Activated CD4-positive, alpha-beta T cell treated with anti-CD3 and anti-CD28 coated beads, Interleukin-2, amount 10 ng/mL, durations not matched to agents 7 days and 5 days (primary cell): ENCODE measurements around the gene FKBP10. TPM values are rescaled to one million over a fixed set of nuclear protein-coding genes. Genes with fewer than 3 reads are reported as not detected.

Experiments
- CTCF ChIA-PET: fragments of 350-600 bp; sonication (Branson Sonifier 250); formaldehyde crosslinking; loops from one replicate; lab custom pipeline; 2021; ENCODE audit warnings: antibody characterized with exemption; lab: Charles Lee
- POLR2A ChIA-PET: fragments of 350-600 bp; sonication (Branson Sonifier 250); formaldehyde crosslinking; loops from one replicate; lab custom pipeline; 2021; ENCODE audit warnings: antibody characterized with exemption; lab: Charles Lee
- DNase-seq: peaks from one replicate; pipeline ENCODE4 v3.0.0-alpha.2; 2020
- H3K27ac Mint-ChIP-seq: one replicate; pipeline ENCODE4 v1.8.0; 2021; ENCODE audit warnings: mild to moderate bottlenecking, moderate library complexity, mixed read lengths
- H3K27me3 Mint-ChIP-seq: one replicate; pipeline ENCODE4 v1.8.0; 2021; ENCODE audit warnings: mixed read lengths
- H3K36me3 Mint-ChIP-seq: one replicate; pipeline ENCODE4 v1.8.0; 2021; ENCODE audit warnings: low read depth, mixed read lengths
- H3K4me1 Mint-ChIP-seq: one replicate; pipeline ENCODE4 v1.8.0; 2021; ENCODE audit warnings: mixed read lengths
- H3K4me3 Mint-ChIP-seq: one replicate; pipeline ENCODE4 v1.8.0; 2021; ENCODE audit warnings: mild to moderate bottlenecking, moderate library complexity, mixed read lengths
- H3K9me3 Mint-ChIP-seq: one replicate; pipeline ENCODE4 v1.8.0; 2021; ENCODE audit warnings: mixed read lengths
- total RNA-seq, 2 experiments: library from RNA; stranded (reverse); gene quantifications; one replicate each; pipeline ENCODE4 v1.2.3, GENCODE V29; 2021

FKBP10 gene, protein sequence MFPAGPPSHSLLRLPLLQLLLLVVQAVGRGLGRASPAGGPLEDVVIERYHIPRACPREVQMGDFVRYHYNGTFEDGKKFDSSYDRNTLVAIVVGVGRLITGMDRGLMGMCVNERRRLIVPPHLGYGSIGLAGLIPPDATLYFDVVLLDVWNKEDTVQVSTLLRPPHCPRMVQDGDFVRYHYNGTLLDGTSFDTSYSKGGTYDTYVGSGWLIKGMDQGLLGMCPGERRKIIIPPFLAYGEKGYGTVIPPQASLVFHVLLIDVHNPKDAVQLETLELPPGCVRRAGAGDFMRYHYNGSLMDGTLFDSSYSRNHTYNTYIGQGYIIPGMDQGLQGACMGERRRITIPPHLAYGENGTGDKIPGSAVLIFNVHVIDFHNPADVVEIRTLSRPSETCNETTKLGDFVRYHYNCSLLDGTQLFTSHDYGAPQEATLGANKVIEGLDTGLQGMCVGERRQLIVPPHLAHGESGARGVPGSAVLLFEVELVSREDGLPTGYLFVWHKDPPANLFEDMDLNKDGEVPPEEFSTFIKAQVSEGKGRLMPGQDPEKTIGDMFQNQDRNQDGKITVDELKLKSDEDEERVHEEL
- total RNA-seq: under 1 TPM in 1 of 2 experiments, not detected in 1; 0.44 TPM

DNA sequence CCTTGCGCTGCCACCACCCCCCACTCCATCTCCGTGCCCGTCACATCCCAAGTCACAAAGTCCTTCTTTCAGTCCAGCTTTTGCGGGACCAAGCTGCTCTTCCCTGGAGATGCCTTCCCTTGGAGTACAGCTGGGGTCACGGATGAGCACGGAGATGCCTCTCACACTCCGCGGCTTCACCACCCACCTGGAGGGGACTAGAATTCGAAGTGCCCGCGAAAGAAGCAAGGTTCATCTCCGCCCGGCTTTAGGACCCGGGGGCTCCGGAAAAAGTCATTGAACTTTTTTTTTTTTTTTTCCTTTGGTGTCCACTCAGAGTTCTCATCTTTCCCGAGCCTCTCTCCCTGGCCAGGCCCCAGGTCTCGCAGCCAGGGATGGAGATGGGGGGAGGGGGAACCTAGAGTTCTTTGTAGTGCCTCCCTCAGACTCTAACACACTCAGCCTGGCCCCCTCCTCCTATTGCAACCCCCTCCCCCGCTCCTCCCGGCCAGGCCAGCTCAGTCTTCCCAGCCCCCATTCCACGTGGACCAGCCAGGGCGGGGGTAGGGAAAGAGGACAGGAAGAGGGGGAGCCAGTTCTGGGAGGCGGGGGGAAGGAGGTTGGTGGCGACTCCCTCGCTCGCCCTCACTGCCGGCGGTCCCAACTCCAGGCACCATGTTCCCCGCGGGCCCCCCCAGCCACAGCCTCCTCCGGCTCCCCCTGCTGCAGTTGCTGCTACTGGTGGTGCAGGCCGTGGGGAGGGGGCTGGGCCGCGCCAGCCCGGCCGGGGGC is at the start of gene FKBP10:
Gene FKBP10, plus strand, starts transcription at position 624 of the 771 bp plus-strand sequence. Its CDS starts 31 bp downstream, at position 655.
- Mint-ChIP-seq H3K4me3 (peak within 1 kb of the TSS; percentile 78), H3K9me3 (no peaks in the 10 kb centered on the region), H3K4me1 (peaks cover 12% of the 10 kb centered on the region), H3K36me3 (no peaks in the 10 kb centered on the region), H3K27ac (peak within 1 kb of the TSS; percentile 82), H3K27me3 (peaks cover 18% of the 10 kb centered on the region)
- peak; percentile 31 for DNase-seq
- ChIA-PET CTCF (interaction anchor here (0.6 to 1.8 kb wide), 8 partner anchors 10 to 525 kb away, joined by 3 to 7 read pairs (median 4); no protein-coding TSS in a partner anchor), POLR2A (no interaction called here)

GRCh38 chr17:41763327-41763726 is 49.5 kb upstream of the FKBP10 start:
- POLR2A ChIA-PET: no interaction called here
- Mint-ChIP-seq H3K36me3 (no peaks in the 10 kb centered on the region), H3K4me3 (no peak overlapping the region), H3K4me1 (no peaks in the 10 kb centered on the region), H3K9me3 (no peaks in the 10 kb centered on the region), H3K27me3 (no peaks in the 10 kb centered on the region), H3K27ac (no peak overlapping the region)
- CTCF ChIA-PET: interaction anchor here (0.9 kb wide), 1 partner anchor 85 kb away, joined by 3 read pairs; no protein-coding TSS in a partner anchor
- no peak for DNase-seq

GRCh38 chr17:41766135-41766534 is 46.7 kb upstream of the FKBP10 start:
- DNase-seq: no peak
- Mint-ChIP-seq H3K9me3 (no peaks in the 10 kb centered on the region), H3K27me3 (no peaks in the 10 kb centered on the region), H3K4me3 (no peak overlapping the region), H3K27ac (no peak overlapping the region), H3K4me1 (no peaks in the 10 kb centered on the region), H3K36me3 (no peaks in the 10 kb centered on the region)
- POLR2A ChIA-PET: no interaction called here
- CTCF ChIA-PET: no interaction called here

DNA sequence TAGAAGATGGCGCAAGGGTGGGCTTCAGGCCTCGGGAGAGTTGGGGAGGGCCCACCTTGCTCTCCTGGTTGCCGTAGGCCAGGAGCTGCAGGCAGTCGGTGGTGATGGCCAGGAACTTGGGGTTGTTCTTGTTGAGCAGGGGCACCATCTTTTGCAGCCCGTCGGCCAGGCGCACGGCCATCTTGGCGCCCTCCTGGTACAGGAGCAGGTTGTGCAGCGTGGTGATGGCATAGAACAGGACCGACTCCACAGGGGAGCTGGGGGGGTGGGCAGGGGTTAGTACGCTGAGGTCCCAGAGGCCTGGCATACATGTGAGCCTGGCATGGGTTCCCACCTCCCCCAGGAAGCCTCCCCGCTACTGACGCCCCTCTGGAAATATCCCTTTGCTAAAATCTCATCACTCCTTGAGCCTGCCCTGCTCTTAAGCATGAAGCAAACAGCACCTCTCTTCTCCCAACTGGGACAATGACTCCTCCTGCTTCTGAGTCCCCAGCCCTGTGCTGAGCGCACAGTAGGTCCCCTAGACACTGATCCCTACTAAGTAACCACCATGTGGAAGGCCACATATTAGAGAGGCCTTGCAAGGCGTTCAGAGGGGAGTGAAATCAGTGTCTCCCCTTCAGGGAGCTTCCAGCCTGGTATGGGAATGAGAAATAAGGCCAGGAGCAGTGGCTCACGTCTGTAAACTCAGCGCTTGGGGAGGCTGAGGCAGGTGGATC is 45.3 kb upstream of the FKBP10 start:
- DNase-seq: no peak
- CTCF ChIA-PET: no interaction called here
- H3K27ac Mint-ChIP-seq: no peak overlapping the region
- H3K4me3 Mint-ChIP-seq: no peak overlapping the region
- no peaks in the 10 kb centered on the region for H3K36me3 Mint-ChIP-seq
- H3K27me3 Mint-ChIP-seq: no peaks in the 10 kb centered on the region
- POLR2A ChIA-PET: no interaction called here
- no peaks in the 10 kb centered on the region for H3K9me3 Mint-ChIP-seq
- no peaks in the 10 kb centered on the region for H3K4me1 Mint-ChIP-seq

DNA sequence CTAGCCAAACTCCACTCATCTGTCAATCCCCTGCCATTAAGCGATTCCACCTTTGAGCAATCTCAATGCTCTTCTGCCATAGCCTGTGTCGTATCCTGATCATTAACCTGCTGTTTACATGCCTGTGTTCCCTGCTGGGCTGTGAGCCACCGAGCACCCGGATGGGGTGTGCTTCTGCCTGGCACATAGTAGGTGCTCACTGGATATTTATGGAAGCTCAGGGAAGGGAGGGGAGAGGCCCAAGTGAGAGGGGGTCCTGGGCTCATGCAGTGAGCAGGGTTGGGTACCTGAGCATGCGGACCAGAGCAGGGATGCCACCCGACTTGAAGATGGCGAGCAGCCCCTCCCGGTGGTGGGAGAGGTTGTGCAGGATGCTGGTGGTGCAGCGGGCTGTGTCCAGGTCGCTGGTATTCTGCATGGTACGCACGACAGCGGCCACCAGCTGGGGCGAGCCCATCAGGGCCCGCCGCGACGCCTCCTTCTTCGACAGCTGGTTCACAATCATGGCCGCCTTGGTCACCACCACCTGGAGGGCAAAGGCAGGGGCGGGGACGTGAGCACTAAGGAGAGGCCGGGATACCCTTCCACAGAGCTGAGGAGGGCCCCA is 44.0 kb upstream of the FKBP10 start:
- H3K4me1 Mint-ChIP-seq: no peaks in the 10 kb centered on the region
- no peaks in the 10 kb centered on the region for H3K9me3 Mint-ChIP-seq
- ChIA-PET CTCF (interaction anchor here (0.6 kb wide), 1 partner anchor 69 kb away, joined by 3 read pairs; no protein-coding TSS in a partner anchor), POLR2A (no interaction called here)
- no peak overlapping the region for H3K27ac Mint-ChIP-seq
- no peaks in the 10 kb centered on the region for H3K36me3 Mint-ChIP-seq
- H3K4me3 Mint-ChIP-seq: no peak overlapping the region
- DNase-seq: no peak
- H3K27me3 Mint-ChIP-seq: no peaks in the 10 kb centered on the region

DNA sequence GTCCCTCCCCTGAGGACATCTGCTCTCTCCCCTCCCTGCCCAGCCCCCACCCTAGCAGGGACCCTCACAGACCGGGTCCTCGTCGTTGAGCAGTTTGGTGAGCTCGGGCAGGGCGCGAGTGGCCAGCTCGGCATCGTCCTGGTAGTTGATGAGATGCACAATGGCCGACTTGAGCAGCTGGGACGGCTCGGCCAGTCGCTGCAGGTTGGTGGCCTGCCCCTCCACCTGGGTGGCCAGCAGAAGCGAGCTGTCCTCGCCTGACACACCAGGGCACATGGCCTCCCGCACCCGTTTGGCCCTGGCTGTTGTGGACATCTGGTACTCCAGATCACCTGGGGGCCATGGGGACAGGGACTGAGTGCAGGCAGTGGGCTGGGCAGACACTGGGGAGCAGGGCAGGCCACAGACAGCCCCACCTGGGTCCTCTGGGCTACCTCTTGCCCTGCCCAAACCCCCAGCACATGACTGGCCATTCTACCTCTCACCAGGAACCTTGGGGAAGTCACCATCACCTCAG is 43.4 kb upstream of the FKBP10 start:
- Mint-ChIP-seq H3K36me3 (no peaks in the 10 kb centered on the region), H3K4me1 (no peaks in the 10 kb centered on the region), H3K4me3 (no peak overlapping the region), H3K27ac (no peak overlapping the region), H3K27me3 (no peaks in the 10 kb centered on the region), H3K9me3 (no peaks in the 10 kb centered on the region)
- no peak for DNase-seq
- CTCF ChIA-PET: no interaction called here
- POLR2A ChIA-PET: no interaction called here

GRCh38 chr17:41769985-41770384 is 42.8 kb upstream of the FKBP10 start:
- ChIA-PET POLR2A (no interaction called here), CTCF (interaction anchor here (0.7 to 0.8 kb wide), 2 partner anchors 17 to 32 kb away, joined by 3 read pairs; partner anchors contain the start of gene JUP)
- H3K27me3 Mint-ChIP-seq: no peaks in the 10 kb centered on the region
- no peak for DNase-seq
- H3K4me1 Mint-ChIP-seq: no peaks in the 10 kb centered on the region
- no peaks in the 10 kb centered on the region for H3K9me3 Mint-ChIP-seq
- H3K4me3 Mint-ChIP-seq: no peak overlapping the region
- H3K27ac Mint-ChIP-seq: no peak overlapping the region
- no peaks in the 10 kb centered on the region for H3K36me3 Mint-ChIP-seq

DNA sequence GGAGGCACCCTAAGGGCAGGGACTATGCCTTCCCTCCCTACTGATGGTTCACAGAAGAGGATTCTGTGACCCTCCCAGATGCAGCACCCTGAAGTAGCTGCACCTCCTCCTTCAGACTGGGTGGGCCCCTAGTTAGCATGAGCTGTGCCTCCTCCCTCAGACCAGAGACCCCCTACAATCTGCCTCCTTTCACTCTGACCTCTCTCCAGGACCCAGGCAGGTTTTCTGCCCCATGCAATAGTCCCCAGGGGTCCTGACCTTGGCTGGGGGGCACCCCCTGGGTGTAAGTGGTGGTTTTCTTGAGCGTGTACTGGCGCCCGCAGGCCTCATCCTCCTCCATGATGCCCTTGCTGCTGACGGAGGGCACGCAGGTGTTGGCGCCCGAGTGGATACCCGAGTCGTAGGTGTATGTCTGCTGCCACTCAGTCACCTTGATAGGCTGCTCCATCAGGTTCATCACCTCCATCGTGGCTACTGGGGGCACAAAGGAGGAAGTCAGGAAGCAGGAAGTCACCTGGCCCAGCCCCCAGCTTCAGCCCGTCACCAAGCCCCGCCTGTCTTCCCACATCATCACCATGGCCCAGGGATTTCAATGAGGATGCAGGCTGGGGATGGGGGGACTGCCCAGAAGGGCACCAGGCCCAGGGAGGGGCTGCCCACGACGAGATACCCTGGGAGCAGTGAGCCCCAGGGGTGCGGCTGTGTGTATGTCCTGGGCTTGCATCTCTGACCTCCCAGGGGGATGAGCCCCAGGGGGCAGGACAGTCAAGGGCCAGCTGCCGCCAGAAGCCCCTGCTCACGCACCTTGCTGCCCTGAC is 41.2 kb upstream of the FKBP10 start:
- H3K36me3 Mint-ChIP-seq: no peaks in the 10 kb centered on the region
- H3K4me1 Mint-ChIP-seq: no peaks in the 10 kb centered on the region
- CTCF ChIA-PET: interaction anchor here (1.1 kb wide), 1 partner anchor 27 kb away, joined by 4 read pairs; no protein-coding TSS in a partner anchor
- no peak for DNase-seq
- POLR2A ChIA-PET: no interaction called here
- no peak overlapping the region for H3K4me3 Mint-ChIP-seq
- no peaks in the 10 kb centered on the region for H3K27me3 Mint-ChIP-seq
- H3K27ac Mint-ChIP-seq: no peak overlapping the region
- H3K9me3 Mint-ChIP-seq: no peaks in the 10 kb centered on the region

GRCh38 chr17:41772218-41772585 is 40.6 kb upstream of the FKBP10 start:
- Mint-ChIP-seq H3K36me3 (no peaks in the 10 kb centered on the region), H3K4me1 (no peaks in the 10 kb centered on the region), H3K9me3 (no peaks in the 10 kb centered on the region), H3K27me3 (no peaks in the 10 kb centered on the region), H3K27ac (no peak overlapping the region), H3K4me3 (no peak overlapping the region)
- ChIA-PET POLR2A (no interaction called here), CTCF (interaction anchor here (1.1 kb wide), 1 partner anchor 28 kb away, joined by 4 read pairs; no protein-coding TSS in a partner anchor)
- no peak for DNase-seq

- CTCF ChIA-PET: interaction anchor here (1.1 kb wide), 1 partner anchor 13 kb away, joined by 6 read pairs; the partner anchor contains the start of gene JUP
Observed at GRCh38 chr17:41772586-41773189, 40.1 kb upstream of the FKBP10 start.

DNA sequence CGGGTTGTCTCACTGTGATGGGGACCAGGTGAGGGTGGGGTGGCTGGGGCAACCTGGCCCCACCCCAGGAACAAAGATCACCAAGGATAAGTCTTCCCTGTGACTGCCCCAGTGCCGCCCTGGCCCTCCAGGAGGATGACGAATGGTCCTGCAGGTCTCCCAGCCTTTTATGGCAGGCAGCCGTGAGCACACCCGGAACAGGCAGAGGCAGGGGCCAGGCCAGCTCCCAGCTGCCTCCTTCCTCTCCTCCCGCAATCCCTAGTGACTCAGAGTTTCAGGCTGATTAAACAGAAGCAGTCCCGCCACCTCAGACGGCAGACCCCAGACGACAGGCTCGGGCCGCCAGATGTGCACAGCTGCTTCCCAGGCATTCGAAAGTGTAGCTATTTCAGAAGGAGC is 39.6 kb upstream of the FKBP10 start:
- Mint-ChIP-seq H3K4me1 (no peaks in the 10 kb centered on the region), H3K27me3 (no peaks in the 10 kb centered on the region), H3K36me3 (no peaks in the 10 kb centered on the region), H3K27ac (no peak overlapping the region), H3K9me3 (no peaks in the 10 kb centered on the region), H3K4me3 (no peak overlapping the region)
- CTCF ChIA-PET: interaction anchor here (0.6 to 1.1 kb wide), 2 partner anchors 13 to 379 kb away, joined by 4 to 6 read pairs; partner anchors contain the start of gene JUP
- POLR2A ChIA-PET: no interaction called here
- no peak for DNase-seq

More at GRCh38 chr17:41772586-41773189, 40.1 kb upstream of the FKBP10 start:
- Mint-ChIP-seq H3K36me3 (no peaks in the 10 kb centered on the region), H3K27me3 (no peaks in the 10 kb centered on the region), H3K4me3 (no peak overlapping the region), H3K9me3 (no peaks in the 10 kb centered on the region), H3K4me1 (no peaks in the 10 kb centered on the region), H3K27ac (no peak overlapping the region)
- POLR2A ChIA-PET: no interaction called here
- DNase-seq: no peak
